Measurements from ENCODE around the gene RCAN2. TPM values are rescaled to one million over a fixed set of nuclear protein-coding genes. Genes with fewer than 3 reads are reported as not detected.

The RCAN2 gene
- total RNA-seq, 1 donor from 2014 or later: 4.6 TPM

DNA sequence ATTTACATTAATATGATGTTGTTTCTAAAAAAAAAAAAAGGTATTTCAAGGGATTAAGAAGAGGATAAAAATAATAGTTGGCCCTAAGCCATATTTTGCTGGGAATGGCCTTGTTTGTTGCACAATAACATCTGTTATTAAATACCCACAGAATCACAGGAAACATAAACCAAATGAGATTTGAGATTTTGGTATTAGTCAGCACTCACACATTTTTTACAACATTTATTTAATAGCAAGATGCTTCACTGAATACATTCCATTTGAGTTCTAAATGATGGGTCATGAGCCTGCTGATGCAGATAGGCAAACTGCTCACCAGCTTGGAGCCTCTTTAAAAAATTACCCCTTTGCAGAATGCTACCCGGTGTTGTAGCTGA is 227.6 kb downstream of the RCAN2 start:
- Mint-ChIP-seq H3K27me3 (no peaks in the 10 kb centered on the region), H3K36me3 (no peaks in the 10 kb centered on the region), H3K27ac (no peak overlapping the region), H3K4me1 (ENCODE audit: unreplicated experiment) (no peaks in the 10 kb centered on the region), H3K4me3 (no peak overlapping the region), H3K9me3 (no peaks in the 10 kb centered on the region)
- TF ChIP-seq, protein P1, sequence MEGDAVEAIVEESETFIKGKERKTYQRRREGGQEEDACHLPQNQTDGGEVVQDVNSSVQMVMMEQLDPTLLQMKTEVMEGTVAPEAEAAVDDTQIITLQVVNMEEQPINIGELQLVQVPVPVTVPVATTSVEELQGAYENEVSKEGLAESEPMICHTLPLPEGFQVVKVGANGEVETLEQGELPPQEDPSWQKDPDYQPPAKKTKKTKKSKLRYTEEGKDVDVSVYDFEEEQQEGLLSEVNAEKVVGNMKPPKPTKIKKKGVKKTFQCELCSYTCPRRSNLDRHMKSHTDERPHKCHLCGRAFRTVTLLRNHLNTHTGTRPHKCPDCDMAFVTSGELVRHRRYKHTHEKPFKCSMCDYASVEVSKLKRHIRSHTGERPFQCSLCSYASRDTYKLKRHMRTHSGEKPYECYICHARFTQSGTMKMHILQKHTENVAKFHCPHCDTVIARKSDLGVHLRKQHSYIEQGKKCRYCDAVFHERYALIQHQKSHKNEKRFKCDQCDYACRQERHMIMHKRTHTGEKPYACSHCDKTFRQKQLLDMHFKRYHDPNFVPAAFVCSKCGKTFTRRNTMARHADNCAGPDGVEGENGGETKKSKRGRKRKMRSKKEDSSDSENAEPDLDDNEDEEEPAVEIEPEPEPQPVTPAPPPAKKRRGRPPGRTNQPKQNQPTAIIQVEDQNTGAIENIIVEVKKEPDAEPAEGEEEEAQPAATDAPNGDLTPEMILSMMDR (conservative IDR thresholded peaks at IDR 0.05): no peak
- no peak for DNase-seq (ENCODE audit: extremely low spot score, unreplicated experiment)

DNA sequence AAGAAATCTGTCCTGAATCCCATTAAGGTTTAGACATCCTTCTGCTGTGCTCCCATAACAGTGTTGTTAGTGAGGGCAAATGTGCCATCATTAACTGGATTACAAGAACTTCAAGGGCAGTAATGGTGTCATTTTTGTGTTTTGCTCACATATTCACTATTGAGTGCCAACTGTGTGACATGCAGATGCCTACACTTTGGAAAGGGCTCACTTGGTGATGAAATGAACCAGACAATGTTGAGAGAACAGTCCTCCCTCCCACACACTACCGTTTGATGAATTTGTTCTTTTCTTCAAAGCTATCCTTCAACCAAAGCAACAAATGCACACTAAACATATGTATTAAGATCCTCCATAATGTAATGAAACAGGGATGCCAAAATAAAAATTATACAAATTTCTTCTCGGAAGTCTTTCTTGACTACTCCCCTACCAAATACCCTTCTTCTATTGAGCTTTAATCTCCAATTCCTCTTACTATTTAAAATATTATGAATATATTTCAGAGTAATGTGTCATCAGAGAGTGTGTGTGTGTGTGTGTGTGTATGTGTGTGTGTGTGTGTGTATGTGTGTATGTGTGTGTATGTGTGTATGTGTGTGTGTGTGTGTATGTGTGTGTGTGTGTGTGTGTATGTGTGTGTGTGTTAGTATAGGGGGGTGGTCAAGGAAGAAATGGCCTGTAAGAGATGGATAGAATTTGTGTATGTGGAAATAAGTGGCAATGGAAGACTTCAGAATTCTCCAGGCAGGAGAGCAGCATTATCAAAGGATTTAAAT is 228.1 kb downstream of the RCAN2 start:
- Mint-ChIP-seq H3K9me3 (no peaks in the 10 kb centered on the region), H3K4me1 (ENCODE audit: unreplicated experiment) (no peaks in the 10 kb centered on the region), H3K27me3 (no peaks in the 10 kb centered on the region), H3K4me3 (no peak overlapping the region), H3K36me3 (no peaks in the 10 kb centered on the region), H3K27ac (no peak overlapping the region)
- TF ChIP-seq, protein P1 (conservative IDR thresholded peaks at IDR 0.05): no peak
- DNase-seq (ENCODE audit: extremely low spot score, unreplicated experiment): no peak

DNA sequence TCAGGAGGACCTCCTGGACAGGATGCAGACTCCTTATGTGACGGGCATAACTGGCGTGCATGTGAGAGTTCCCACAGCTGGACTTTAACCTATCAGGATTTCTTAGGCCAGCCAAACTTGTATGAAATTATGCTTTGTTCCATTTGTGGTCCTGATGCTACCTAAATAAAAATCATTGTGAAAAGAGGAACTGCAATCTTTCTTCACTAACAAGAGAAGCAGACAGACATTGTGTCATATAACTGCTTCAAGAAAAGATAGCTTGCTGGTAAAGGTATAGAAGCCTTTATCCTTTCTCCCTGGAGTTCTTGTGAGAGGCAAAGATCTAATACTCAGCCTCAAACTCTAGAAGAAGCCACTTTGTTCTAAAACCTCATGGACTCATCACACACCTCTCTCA is 233.0 kb downstream of the RCAN2 start:
- TF ChIP-seq, protein P1 (conservative IDR thresholded peaks at IDR 0.05): no peak
- Mint-ChIP-seq H3K27ac (no peak overlapping the region), H3K4me1 (ENCODE audit: unreplicated experiment) (no peaks in the 10 kb centered on the region), H3K27me3 (no peaks in the 10 kb centered on the region), H3K9me3 (no peaks in the 10 kb centered on the region), H3K36me3 (no peaks in the 10 kb centered on the region), H3K4me3 (no peak overlapping the region)
- no peak for DNase-seq (ENCODE audit: extremely low spot score, unreplicated experiment)

DNA sequence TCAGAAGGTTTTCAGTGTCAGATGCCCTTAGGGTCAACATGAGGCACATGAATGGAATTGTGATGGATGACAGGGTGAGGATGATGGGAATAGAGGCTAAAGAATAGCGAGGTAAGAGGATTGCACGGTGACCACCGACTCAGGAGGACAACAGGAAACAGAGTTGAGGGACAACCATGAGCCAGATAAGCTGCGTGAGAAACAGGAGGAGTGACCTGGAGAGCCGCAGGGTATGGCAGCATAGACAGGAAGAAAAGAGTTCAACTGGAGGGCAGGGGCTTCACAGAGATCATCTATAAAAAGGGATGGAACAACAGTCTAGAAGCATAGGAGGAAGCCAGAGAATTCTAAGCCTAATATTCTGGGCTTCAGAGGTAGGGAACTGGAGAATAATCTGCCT is 235.7 kb downstream of the RCAN2 start:
- H3K27ac Mint-ChIP-seq: no peak overlapping the region
- no peak overlapping the region for H3K4me3 Mint-ChIP-seq
- no peaks in the 10 kb centered on the region for H3K27me3 Mint-ChIP-seq

DNA sequence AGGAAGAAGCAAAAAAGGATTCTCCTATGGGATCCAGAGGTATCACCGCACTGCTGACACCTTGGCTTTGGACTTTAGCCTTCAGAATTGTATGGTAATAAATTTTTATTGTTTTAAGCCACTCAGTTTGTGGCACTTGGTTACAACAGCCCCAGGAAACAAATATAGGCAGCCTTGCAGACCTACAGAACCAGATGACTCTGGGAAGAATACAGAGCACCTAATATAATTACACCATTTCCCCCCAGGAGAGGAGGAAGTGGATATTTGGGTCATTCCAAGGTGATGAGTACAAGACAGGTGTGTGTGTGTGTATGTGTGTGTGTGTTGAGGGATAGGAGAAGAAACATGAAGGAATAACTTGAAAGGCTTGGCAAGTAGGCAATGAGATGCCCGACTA is 236.3 kb downstream of the RCAN2 start:
- no peaks in the 10 kb centered on the region for H3K4me1 Mint-ChIP-seq (ENCODE audit: unreplicated experiment)
- H3K27me3 Mint-ChIP-seq: no peaks in the 10 kb centered on the region
- no peaks in the 10 kb centered on the region for H3K36me3 Mint-ChIP-seq
- H3K27ac Mint-ChIP-seq: no peak overlapping the region
- H3K9me3 Mint-ChIP-seq: no peaks in the 10 kb centered on the region
- TF ChIP-seq, protein P1 (conservative IDR thresholded peaks at IDR 0.05): no peak
- no peak for DNase-seq (ENCODE audit: extremely low spot score, unreplicated experiment)
- no peak overlapping the region for H3K4me3 Mint-ChIP-seq

More for the DNA sequence above, 235.7 kb downstream of the RCAN2 start:
- DNase-seq (ENCODE audit: extremely low spot score, unreplicated experiment): no peak
- no peaks in the 10 kb centered on the region for H3K36me3 Mint-ChIP-seq
- TF ChIP-seq, protein P1 (conservative IDR thresholded peaks at IDR 0.05): no peak
- H3K9me3 Mint-ChIP-seq: no peaks in the 10 kb centered on the region
- no peaks in the 10 kb centered on the region for H3K4me1 Mint-ChIP-seq (ENCODE audit: unreplicated experiment)

Data from type B pancreatic cell (in vitro differentiated cells).